Duodenal mucosa (tissue), 2 donors: ENCODE measurements around the gene PRKAR1A.

Experiments used
- H3K27ac ChIP-seq: one replicate; pipeline ENCODE4 v1.7.0; 2013; ENCODE audit warnings: low read depth, low read length
- H3K27me3 ChIP-seq, 2 donors: one replicate each; pipeline ENCODE4 v1.7.0; 2013; ENCODE audit warnings: low read length in 2 of 2, control low read depth in 1 of 2; ENCODE audit not compliant: insufficient read depth in 2 of 2, control insufficient read depth in 1 of 2
- H3K36me3 ChIP-seq, 2 donors: one replicate each; pipeline ENCODE4 v1.7.0; 2013; ENCODE audit warnings: low read length in 2 of 2, control low read depth in 1 of 2; ENCODE audit not compliant: insufficient read depth in 2 of 2, control insufficient read depth in 1 of 2
- H3K4me1 ChIP-seq, 2 donors: one replicate each; pipeline ENCODE4 v1.7.0; 2013; ENCODE audit warnings: low read length in 2 of 2, control low read depth in 1 of 2; ENCODE audit not compliant: insufficient read depth in 2 of 2, control insufficient read depth in 1 of 2
- H3K4me3 ChIP-seq, 2 donors: one replicate each; pipeline ENCODE4 v1.7.0; 2013; ENCODE audit warnings: low read length in 2 of 2, low read depth in 1 of 2
- H3K9ac ChIP-seq, 2 donors: one replicate each; pipeline ENCODE4 v1.7.0; 2013; ENCODE audit warnings: low read length in 2 of 2, low read depth in 1 of 2
- H3K9me3 ChIP-seq, 2 donors: one replicate each; pipeline ENCODE4 v1.7.0; 2013; ENCODE audit warnings: low read length in 2 of 2, control low read depth in 1 of 2; ENCODE audit not compliant: control insufficient read depth in 1 of 2

PRKAR1A gene

GRCh38 chr17:68564415-68565111 lies 52.3 kb downstream of the PRKAR1A start:
- Histone ChIP-seq H3K9ac (no peak overlapping the region), H3K9me3 (no peaks in the 10 kb centered on the region), H3K27ac (no peak overlapping the region)

GRCh38 chr17:68565661-68566441 lies 53.6 kb downstream of the PRKAR1A start:
- Histone ChIP-seq H3K4me1 (peaks cover 0 to 5% of the 10 kb centered on the region in 2 donors), H3K36me3 (no peaks in the 10 kb centered on the region), H3K9ac (no peak overlapping the region), H3K27me3 (no peaks in the 10 kb centered on the region), H3K27ac (no peak overlapping the region), H3K4me3 (no peak overlapping the region), H3K9me3 (no peaks in the 10 kb centered on the region)

More at GRCh38 chr17:68564415-68565111, 52.3 kb downstream of the PRKAR1A start:
- H3K27me3 ChIP-seq: no peaks in the 10 kb centered on the region
- no peaks in the 10 kb centered on the region for H3K36me3 ChIP-seq
- H3K4me1 ChIP-seq: peaks cover 0 to 5% of the 10 kb centered on the region in 2 donors
- no peak overlapping the region for H3K4me3 ChIP-seq

GRCh38 chr17:68566442-68566738 lies 54.2 kb downstream of the PRKAR1A start:
- Histone ChIP-seq H3K4me1 (peaks cover 0 to 5% of the 10 kb centered on the region in 2 donors), H3K4me3 (no peak overlapping the region), H3K36me3 (no peaks in the 10 kb centered on the region), H3K27ac (no peak overlapping the region), H3K27me3 (no peaks in the 10 kb centered on the region), H3K9ac (no peak overlapping the region), H3K9me3 (no peaks in the 10 kb centered on the region)

- Histone ChIP-seq H3K4me3 (no peak overlapping the region), H3K9ac (no peak overlapping the region), H3K36me3 (no peaks in the 10 kb centered on the region), H3K27ac (no peak overlapping the region), H3K9me3 (no peaks in the 10 kb centered on the region), H3K4me1 (peaks cover 0 to 5% of the 10 kb centered on the region in 2 donors), H3K27me3 (no peaks in the 10 kb centered on the region)
These were observed 54.8 kb downstream of the PRKAR1A start for GRCh38 chr17:68567035-68567434.

GRCh38 chr17:68567581-68567980 lies 55.4 kb downstream of the PRKAR1A start:
- Histone ChIP-seq H3K27me3 (no peaks in the 10 kb centered on the region), H3K36me3 (no peaks in the 10 kb centered on the region), H3K4me1 (peaks cover 0 to 5% of the 10 kb centered on the region in 2 donors), H3K27ac (no peak overlapping the region), H3K9me3 (no peaks in the 10 kb centered on the region), H3K4me3 (no peak overlapping the region), H3K9ac (no peak overlapping the region)

- H3K4me1 ChIP-seq: peaks cover 0 to 5% of the 10 kb centered on the region in 2 donors
- H3K9me3 ChIP-seq: no peaks in the 10 kb centered on the region
- no peak overlapping the region for H3K9ac ChIP-seq
- no peaks in the 10 kb centered on the region for H3K27me3 ChIP-seq
- H3K27ac ChIP-seq: no peak overlapping the region
- H3K36me3 ChIP-seq: no peaks in the 10 kb centered on the region
- no peak overlapping the region for H3K4me3 ChIP-seq
These were observed 56.4 kb downstream of the PRKAR1A start for GRCh38 chr17:68568581-68568980.

GRCh38 chr17:68569346-68569745 lies 57.1 kb downstream of the PRKAR1A start:
- no peak overlapping the region for H3K27ac ChIP-seq
- H3K4me3 ChIP-seq: no peak overlapping the region
- no peak overlapping the region for H3K9ac ChIP-seq
- no peaks in the 10 kb centered on the region for H3K36me3 ChIP-seq
- H3K27me3 ChIP-seq: no peaks in the 10 kb centered on the region
- no peaks in the 10 kb centered on the region for H3K9me3 ChIP-seq
- H3K4me1 ChIP-seq: peaks cover 0 to 5% of the 10 kb centered on the region in 2 donors

GRCh38 chr17:68570526-68570925 lies 58.3 kb downstream of the PRKAR1A start:
- Histone ChIP-seq H3K4me3 (no peak overlapping the region), H3K36me3 (no peaks in the 10 kb centered on the region), H3K27ac (no peak overlapping the region), H3K9me3 (no peaks in the 10 kb centered on the region), H3K9ac (no peak overlapping the region), H3K4me1 (peaks cover 0 to 5% of the 10 kb centered on the region in 2 donors), H3K27me3 (no peaks in the 10 kb centered on the region)

- H3K4me1 ChIP-seq: peaks cover 0 to 7% of the 10 kb centered on the region in 2 donors
- no peaks in the 10 kb centered on the region for H3K27me3 ChIP-seq
- no peak overlapping the region for H3K9ac ChIP-seq
- no peak overlapping the region for H3K27ac ChIP-seq
- no peaks in the 10 kb centered on the region for H3K9me3 ChIP-seq
- no peaks in the 10 kb centered on the region for H3K36me3 ChIP-seq
- no peak overlapping the region for H3K4me3 ChIP-seq
These were observed 60.1 kb downstream of the PRKAR1A start for GRCh38 chr17:68572138-68572842.

GRCh38 chr17:68573338-68573737 lies 61.1 kb downstream of the PRKAR1A start:
- Histone ChIP-seq H3K36me3 (no peaks in the 10 kb centered on the region), H3K27ac (no peak overlapping the region), H3K4me1 (peaks cover 0 to 7% of the 10 kb centered on the region in 2 donors), H3K4me3 (no peak overlapping the region), H3K9me3 (no peaks in the 10 kb centered on the region), H3K9ac (no peak overlapping the region), H3K27me3 (no peaks in the 10 kb centered on the region)
